HepG2 (cell line): ENCODE measurements around the gene MXD1. TPM values are rescaled to one million over a fixed set of nuclear protein-coding genes. Genes with fewer than 3 reads are reported as not detected.

Experiments
- BCL3 ChIP-seq: sonication (generic); formaldehyde crosslinking; IDR thresholded peaks from 2 replicates; pipeline ENCODE4 v1.5.1; 2020; ENCODE audit warnings: mild to moderate bottlenecking, missing genetic modification reagents, moderate library complexity
- BRD4 ChIP-seq: sonication (generic); formaldehyde crosslinking; IDR thresholded peaks from 2 replicates; pipeline ENCODE4 v1.4.0; 2020; ENCODE audit warnings: missing genetic modification reagents
- GZF1 ChIP-seq: sonication (generic); formaldehyde crosslinking; IDR thresholded peaks from 2 replicates; pipeline ENCODE4 v1.5.1; 2020; ENCODE audit warnings: mild to moderate bottlenecking, missing genetic modification reagents
- KMT2A ChIP-seq: sonication (generic); formaldehyde crosslinking; IDR thresholded peaks from 2 replicates; pipeline ENCODE4 v1.4.0; 2020; ENCODE audit warnings: missing genetic modification reagents
- LRRFIP1 ChIP-seq: sonication (generic); formaldehyde crosslinking; conservative IDR thresholded peaks from 2 replicates; pipeline ENCODE4 v1.4.0; 2020; ENCODE audit warnings: missing genetic modification reagents
- MNT ChIP-seq: fragments of 450-650 bp; IDR thresholded peaks from 2 replicates; pipeline ENCODE4 v1.6.1; 2016
- NFYB ChIP-seq: sonication (generic); formaldehyde crosslinking; IDR thresholded peaks from 2 replicates; pipeline ENCODE4 v1.4.0; 2020; ENCODE audit warnings: missing genetic modification reagents
- NR2F1 ChIP-seq, 2 experiments: fragments of 450-650 bp in 1 of 2; formaldehyde crosslinking in 1 of 2; IDR thresholded peaks; 2 replicates each; pipeline versions ENCODE4 v1.5.0 to v1.6.1; 2016 to 2020; ENCODE audit warnings: mild to moderate bottlenecking in 1 of 2, missing compliant biosample characterization in 1 of 2, missing genetic modification reagents in 1 of 2, moderate library complexity in 1 of 2
- PRMT3 ChIP-seq: sonication (generic); formaldehyde crosslinking; IDR thresholded peaks from 2 replicates; pipeline ENCODE4 v1.8.1; 2022; ENCODE audit warnings: low read depth, mild to moderate bottlenecking, moderate library complexity, missing genetic modification reagents, borderline replicate concordance
- SNRNP70 ChIP-seq: fragments of 200-400 bp; formaldehyde crosslinking; IDR thresholded peaks from 2 replicates; pipeline ENCODE4 v1.6.1; 2017; ENCODE audit warnings: mild to moderate bottlenecking, low read depth, low read length, moderate library complexity
- SP1 ChIP-seq, 2 experiments: fragments of 450-650 bp in 1 of 2; sonication (generic) in 1 of 2; formaldehyde crosslinking in 1 of 2; IDR thresholded peaks; 2 replicates each; pipeline versions ENCODE4 v1.4.0 to v1.6.1; 2016 to 2020; ENCODE audit warnings: missing genetic modification reagents in 1 of 2
- TERF1 ChIP-seq: sonication (generic); formaldehyde crosslinking; IDR thresholded peaks from 2 replicates; pipeline ENCODE4 v1.8.0; 2022; ENCODE audit warnings: mild to moderate bottlenecking, missing genetic modification reagents, moderate library complexity
- ZBTB10 ChIP-seq: sonication (generic); formaldehyde crosslinking; IDR thresholded peaks from 2 replicates; pipeline ENCODE4 v1.4.0; 2020; ENCODE audit warnings: missing genetic modification reagents, borderline replicate concordance
- ZFAT ChIP-seq: sonication (generic); formaldehyde crosslinking; conservative IDR thresholded peaks from 2 replicates; pipeline ENCODE4 v1.8.1; 2023; ENCODE audit warnings: missing genetic modification reagents, inconsistent platforms
- ZKSCAN8 ChIP-seq: IDR thresholded peaks from 2 replicates; pipeline ENCODE4 v1.6.1; 2016; ENCODE audit warnings: borderline replicate concordance, missing genetic modification reagents, missing compliant biosample characterization
- ZNF367 ChIP-seq: sonication (generic); formaldehyde crosslinking; IDR thresholded peaks from 2 replicates; pipeline ENCODE4 v1.4.0; 2020; ENCODE audit warnings: missing genetic modification reagents, borderline replicate concordance
- ZNF530 ChIP-seq: sonication (generic); formaldehyde crosslinking; IDR thresholded peaks from 2 replicates; pipeline ENCODE4 v1.5.0; 2020; ENCODE audit warnings: low read depth, mild to moderate bottlenecking, missing genetic modification reagents
- ZNF788 ChIP-seq: sonication (generic); formaldehyde crosslinking; IDR thresholded peaks from 2 replicates; pipeline ENCODE4 v1.5.0; 2020; ENCODE audit warnings: mild to moderate bottlenecking, missing genetic modification reagents, borderline replicate concordance
- polyA plus RNA-seq, 8 experiments: library from polyadenylated mRNA; depleted of rRNA in 3 of 8; stranded (reverse) in 7 of 8; unstranded in 1 of 8; fragments of >200 nt; fragmentation: Illumina TruSeq in 4 of 8; extraction: Trizol in 4 of 8; gene quantifications; 2 replicates each; pipeline versions ENCODE4 v1.2.1 to v1.2.3, GENCODE V29; 2011 to 2016; ENCODE audit warnings: low read depth in 4 of 8, missing spikeins in 1 of 8, mixed read lengths in 1 of 8; ENCODE audit not compliant: insufficient read depth in 1 of 8
- total RNA-seq, 5 experiments: library from RNA; depleted of rRNA; stranded (reverse); fragments of >200 nt; fragmentation: Illumina TruSeq; extraction: Trizol; gene quantifications; 2 replicates each; pipeline ENCODE4 v1.2.3, GENCODE V29; 2016; ENCODE audit warnings: low read depth in 1 of 5

The MXD1 gene
- total and polyA plus RNA-seq, 2 of the 13 experiments (the other 11 are each of a cell fraction or from before 2014, with no cell fraction given): 6.4 to 14.9 TPM

GRCh38 chr2:69914164-69914949 lies 552 bp upstream of the MXD1 start (continued):
- TF ChIP-seq BCL3 (CRISPR knock-in tag) (peak; percentile 82), TERF1 (CRISPR knock-in tag) (peak; percentile 77; the same call in 1 of the 2 replicates), ZNF367 (CRISPR knock-in tag) (no peak), NR2F1 (CRISPR knock-in tag; IDR thresholded peaks at IDR 0.05) (peak in 1 of 2 experiments; percentile 55; a peak in 1 of 4 replicates), GZF1 (CRISPR knock-in tag) (no peak; the same call in 1 of the 2 replicates), ZKSCAN8 (CRISPR knock-in tag) (peak; percentile 80; the same call in 1 of the 2 replicates), ZNF788 (CRISPR knock-in tag) (peak; percentile 92; the same call in 1 of the 2 replicates), NFYB (CRISPR knock-in tag) (peak; percentile 89), KMT2A (no peak), SNRNP70 (no peak), PRMT3 (no peak), ZNF530 (no peak), SP1 (IDR thresholded peaks at IDR 0.05) (peak; percentile 81; the same call in 1 of the 2 replicates), SP1 (CRISPR knock-in tag; IDR thresholded peaks at IDR 0.05) (peak; percentile 81), LRRFIP1 (CRISPR knock-in tag) (0 out of 2 replicates have a peak, but pooled peaks have one; percentile 70), MNT (peak; percentile 92), BRD4 (CRISPR knock-in tag) (peak; percentile 90), ZBTB10 (CRISPR knock-in tag) (peak; percentile 80; the same call in 1 of the 2 replicates), ZFAT (CRISPR knock-in tag) (no peak; the same call in 1 of the 2 replicates)
